ENCODE data around the gene SV2C. TPM values are rescaled to one million over a fixed set of nuclear protein-coding genes. Genes with fewer than 3 reads are reported as not detected.

The SV2C gene
- total RNA-seq, 1 donor from 2014 or later = 3.4 TPM

DNA sequence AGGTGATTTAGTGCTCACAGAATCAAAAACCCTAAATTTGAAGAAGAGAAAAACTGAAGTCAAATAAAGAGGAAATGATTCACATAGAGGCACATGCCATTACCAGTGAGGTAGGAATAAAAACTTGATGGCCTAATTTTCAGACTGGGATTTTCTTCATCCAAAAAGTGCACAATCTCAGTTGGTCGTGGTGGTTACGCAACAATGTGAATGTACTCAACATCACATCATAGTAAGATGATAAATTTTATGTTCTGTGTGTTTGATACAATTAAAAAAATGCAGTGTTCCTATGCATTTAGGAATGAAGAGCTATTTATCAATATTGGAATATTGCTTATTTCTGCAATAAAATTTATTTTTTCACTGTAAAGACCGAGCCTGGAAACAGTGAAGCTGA lies 60.7 kb downstream of the SV2C start:
- no peaks in the 10 kb centered on the region for H3K27me3 ChIP-seq
- TF ChIP-seq, protein P1, sequence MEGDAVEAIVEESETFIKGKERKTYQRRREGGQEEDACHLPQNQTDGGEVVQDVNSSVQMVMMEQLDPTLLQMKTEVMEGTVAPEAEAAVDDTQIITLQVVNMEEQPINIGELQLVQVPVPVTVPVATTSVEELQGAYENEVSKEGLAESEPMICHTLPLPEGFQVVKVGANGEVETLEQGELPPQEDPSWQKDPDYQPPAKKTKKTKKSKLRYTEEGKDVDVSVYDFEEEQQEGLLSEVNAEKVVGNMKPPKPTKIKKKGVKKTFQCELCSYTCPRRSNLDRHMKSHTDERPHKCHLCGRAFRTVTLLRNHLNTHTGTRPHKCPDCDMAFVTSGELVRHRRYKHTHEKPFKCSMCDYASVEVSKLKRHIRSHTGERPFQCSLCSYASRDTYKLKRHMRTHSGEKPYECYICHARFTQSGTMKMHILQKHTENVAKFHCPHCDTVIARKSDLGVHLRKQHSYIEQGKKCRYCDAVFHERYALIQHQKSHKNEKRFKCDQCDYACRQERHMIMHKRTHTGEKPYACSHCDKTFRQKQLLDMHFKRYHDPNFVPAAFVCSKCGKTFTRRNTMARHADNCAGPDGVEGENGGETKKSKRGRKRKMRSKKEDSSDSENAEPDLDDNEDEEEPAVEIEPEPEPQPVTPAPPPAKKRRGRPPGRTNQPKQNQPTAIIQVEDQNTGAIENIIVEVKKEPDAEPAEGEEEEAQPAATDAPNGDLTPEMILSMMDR (IDR thresholded peaks at IDR 0.05) = no peak
- TF ChIP-seq POLR2A (IDR thresholded peaks at IDR 0.05) (no peak), POLR2AphosphoS5 (IDR thresholded peaks at IDR 0.05; ENCODE audit: insufficient read depth in 1 of 2, low read depth in 1 of 2) (no peak)
- intact Hi-C loops (cut with DNase I) = no loop called here

DNA sequence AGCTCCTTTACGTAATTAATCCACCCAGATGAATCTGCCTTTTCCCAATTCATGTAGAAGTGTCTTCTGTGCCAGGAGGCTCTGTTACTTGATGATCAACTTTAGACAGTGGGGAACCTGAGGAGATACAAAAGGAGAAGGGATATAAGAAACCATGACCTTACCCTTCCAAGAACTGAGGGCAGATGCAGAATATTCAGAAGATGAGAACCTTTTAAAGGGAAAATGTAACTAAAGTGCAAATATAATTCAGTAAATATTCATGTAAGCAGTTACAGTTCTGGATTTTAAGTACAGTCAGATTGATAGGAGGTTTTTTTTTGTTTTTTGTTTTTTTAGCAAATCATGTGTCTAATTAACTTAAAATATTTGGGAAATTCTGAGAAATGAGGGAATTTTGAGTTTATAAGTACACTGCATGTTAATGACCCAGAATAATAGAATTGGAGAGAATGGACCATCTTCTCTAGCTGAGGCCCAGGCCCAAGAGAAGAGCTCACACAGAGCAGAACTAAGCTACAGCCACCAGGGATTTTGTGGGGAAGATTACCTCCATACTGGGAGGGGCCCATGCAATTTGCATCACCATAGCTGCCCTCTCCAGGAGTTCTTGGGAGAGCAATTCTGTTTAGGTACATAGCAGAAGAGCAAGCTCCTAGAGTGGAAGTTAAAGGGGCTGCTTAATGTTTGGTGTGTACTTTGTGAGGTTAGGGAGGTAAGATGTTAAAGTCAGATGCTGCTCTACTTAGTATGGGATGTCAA lies 61.5 kb downstream of the SV2C start:
- no peaks in the 10 kb centered on the region for H3K27me3 ChIP-seq
- no peak overlapping the region for H3K27ac ChIP-seq
- intact Hi-C loops (cut with DNase I) = no loop called here
- no peaks in the 10 kb centered on the region for H3K36me3 ChIP-seq
- no peaks in the 10 kb centered on the region for H3K4me1 ChIP-seq
- no peak for DNase-seq (ENCODE audit: extremely low spot score in 2 of 2)
- TF ChIP-seq, protein P1 (IDR thresholded peaks at IDR 0.05) = no peak
- TF ChIP-seq POLR2A (IDR thresholded peaks at IDR 0.05) = no peak
- TF ChIP-seq POLR2AphosphoS5 (IDR thresholded peaks at IDR 0.05; ENCODE audit: insufficient read depth in 1 of 2, low read depth in 1 of 2) = no peak
- H3K9me3 ChIP-seq = no peaks in the 10 kb centered on the region
- H3K4me3 ChIP-seq = no peak overlapping the region

More for the DNA sequence above, 60.7 kb downstream of the SV2C start:
- no peaks in the 10 kb centered on the region for H3K9me3 ChIP-seq
- H3K36me3 ChIP-seq = no peaks in the 10 kb centered on the region
- no peak for DNase-seq (ENCODE audit: extremely low spot score in 2 of 2)
- H3K4me1 ChIP-seq = no peaks in the 10 kb centered on the region
- no peak overlapping the region for H3K27ac ChIP-seq
- H3K4me3 ChIP-seq = no peak overlapping the region

DNA sequence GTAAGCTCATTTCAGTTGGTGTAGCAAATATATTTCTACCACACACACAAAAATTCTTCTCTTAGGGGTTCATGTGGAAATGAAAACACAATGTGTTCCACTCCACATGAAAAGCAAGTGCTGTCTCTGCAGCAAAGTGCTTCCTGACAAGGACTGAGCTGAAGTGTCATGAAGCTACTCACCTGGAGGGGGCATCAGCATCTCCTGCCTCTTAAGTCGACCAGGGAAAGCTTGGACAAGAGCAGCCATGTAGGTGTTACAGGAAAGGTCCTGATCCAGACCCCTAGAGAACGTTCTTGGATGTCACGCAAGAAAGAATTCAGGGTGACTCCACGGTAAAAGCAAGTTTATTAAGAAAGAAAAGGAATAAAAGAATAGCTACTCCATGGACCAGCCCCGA lies 62.8 kb downstream of the SV2C start:
- TF ChIP-seq POLR2AphosphoS5 (IDR thresholded peaks at IDR 0.05; ENCODE audit: insufficient read depth in 1 of 2, low read depth in 1 of 2) (no peak), POLR2A (IDR thresholded peaks at IDR 0.05) (no peak)
- TF ChIP-seq, protein P1 (IDR thresholded peaks at IDR 0.05) = no peak
- intact Hi-C loops (cut with DNase I) = no loop called here

DNA sequence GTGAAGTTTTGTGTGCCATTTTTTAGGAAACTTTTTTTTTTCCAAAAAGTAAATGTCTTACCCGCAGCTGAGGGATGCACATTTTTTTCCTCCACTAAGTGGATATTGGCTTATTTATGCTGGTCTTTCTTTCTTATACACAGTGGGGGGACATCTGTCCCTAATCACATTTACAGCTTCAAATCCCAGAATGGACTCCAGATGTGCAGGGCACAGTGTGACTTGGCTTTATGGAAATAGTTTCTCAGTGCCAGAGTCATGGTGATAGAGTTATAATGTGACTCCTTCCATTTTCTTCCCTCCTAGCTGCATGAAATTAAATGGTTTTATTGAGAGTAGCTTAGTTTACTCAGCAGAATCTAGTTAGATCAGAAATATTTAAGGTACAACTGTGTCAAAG lies 66.5 kb downstream of the SV2C start:
- Histone ChIP-seq H3K27ac (no peak overlapping the region), H3K9me3 (no peaks in the 10 kb centered on the region), H3K36me3 (no peaks in the 10 kb centered on the region), H3K27me3 (no peaks in the 10 kb centered on the region), H3K4me1 (no peaks in the 10 kb centered on the region), H3K4me3 (no peak overlapping the region)
- TF ChIP-seq POLR2AphosphoS5 (IDR thresholded peaks at IDR 0.05; ENCODE audit: insufficient read depth in 1 of 2, low read depth in 1 of 2) (no peak), POLR2A (IDR thresholded peaks at IDR 0.05) (no peak)
- no peak for DNase-seq (ENCODE audit: extremely low spot score in 2 of 2)
- intact Hi-C loops (cut with DNase I) = no loop called here

More for the DNA sequence above, 62.8 kb downstream of the SV2C start:
- H3K4me3 ChIP-seq = no peak overlapping the region
- no peaks in the 10 kb centered on the region for H3K9me3 ChIP-seq
- H3K27ac ChIP-seq = no peak overlapping the region
- H3K36me3 ChIP-seq = no peaks in the 10 kb centered on the region
- H3K4me1 ChIP-seq = no peaks in the 10 kb centered on the region
- DNase-seq (ENCODE audit: extremely low spot score in 2 of 2) = no peak
- H3K27me3 ChIP-seq = no peaks in the 10 kb centered on the region

DNA sequence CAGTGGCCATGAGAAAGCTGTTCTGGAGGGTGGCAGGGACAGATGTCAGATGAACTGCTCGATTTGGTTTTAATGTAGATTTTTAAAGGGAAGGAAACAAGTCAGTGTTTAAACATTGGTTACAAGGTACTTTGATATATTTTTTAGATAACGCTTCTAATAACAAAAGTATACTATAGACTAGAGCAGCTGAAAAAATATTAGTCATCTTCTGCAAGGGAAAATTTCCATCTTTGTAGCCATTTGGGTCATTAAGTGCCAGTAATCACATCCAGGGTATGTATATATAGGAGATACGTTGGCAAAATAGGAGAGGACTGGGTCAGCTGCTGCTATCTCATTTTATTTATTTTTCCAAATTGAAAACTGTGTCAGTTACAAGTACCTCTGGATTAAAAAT lies 69.0 kb downstream of the SV2C start:
- H3K4me3 ChIP-seq = no peak overlapping the region
- no peaks in the 10 kb centered on the region for H3K36me3 ChIP-seq
- no peak overlapping the region for H3K27ac ChIP-seq
- no peaks in the 10 kb centered on the region for H3K4me1 ChIP-seq
- no peaks in the 10 kb centered on the region for H3K27me3 ChIP-seq
- no peak for DNase-seq (ENCODE audit: extremely low spot score in 2 of 2)
- H3K9me3 ChIP-seq = no peaks in the 10 kb centered on the region
- intact Hi-C loops (cut with DNase I) = no loop called here
- TF ChIP-seq POLR2A (IDR thresholded peaks at IDR 0.05) (no peak), POLR2AphosphoS5 (IDR thresholded peaks at IDR 0.05; ENCODE audit: insufficient read depth in 1 of 2, low read depth in 1 of 2) (no peak)
- TF ChIP-seq, protein P1 (IDR thresholded peaks at IDR 0.05) = no peak

Measured in vagina (tissue), 2 donors.